GM12878 (cell line): Measurements from ENCODE around the gene GNL3. TPM values are rescaled to one million over a fixed set of nuclear protein-coding genes. Genes with fewer than 3 reads are reported as not detected.

Source experiments
- ATAC-seq: fragments of 200-7000 bp; cut with Tn5 transposase; 3 replicates; pipeline ENCODE4 v1.9.1; 2020; ENCODE audit warnings: mild to moderate bottlenecking, moderate library complexity
- BruUV-seq: library from RNA; stranded (reverse); fragments of 400-500 nt; replicated peaks from 2 replicates; lab custom pipeline; 2021; lab: Mats Ljungman, UMichigan
- CTCF ChIA-PET: fragments of 300-600 bp; sonication (Branson Sonifier 250); formaldehyde crosslinking; extraction: SDS; loops from one replicate; lab custom pipeline; 2021; ENCODE audit warnings: inconsistent platforms; lab: Yijun Ruan, JAX
- POLR2A ChIA-PET: fragments of 350-600 bp; formaldehyde crosslinking; extraction: SDS; loops from one replicate; lab custom pipeline; 2021; ENCODE audit warnings: inconsistent platforms; lab: Charles Lee
- RAD21 ChIA-PET: fragments of 300-600 bp; sonication (Branson Sonifier 250); formaldehyde crosslinking; loops from one replicate; lab custom pipeline; 2023; ENCODE audit warnings: antibody characterized with exemption; ENCODE audit not compliant: unreplicated experiment; lab: Charles Lee
- SMC1A ChIA-PET: fragments of 300-600 bp; sonication (Branson Sonifier 250); formaldehyde crosslinking; loops from one replicate; lab custom pipeline; 2023; ENCODE audit not compliant: unreplicated experiment, uncharacterized antibody; lab: Charles Lee
- DNase-seq: peaks from one replicate; pipeline ENCODE4 v3.0.0-alpha.2; 2011; ENCODE audit warnings: low read depth, low spot score
- FAIRE-seq: peaks from 3 replicates; lab custom pipeline; 2011; peaks lifted over from hg19 to GRCh38; lab: Jason Lieb, UNC
- H2AFZ ChIP-seq: 2 replicates; pipeline ENCODE4 v1.6.0; 2011; ENCODE audit warnings: low read depth, low read length, control low read depth; ENCODE audit not compliant: control insufficient read depth
- H3K27ac ChIP-seq: 2 replicates; pipeline ENCODE4 v1.5.1; 2011; ENCODE audit warnings: control low read depth; ENCODE audit not compliant: control insufficient read depth, insufficient read depth
- H3K27me3 ChIP-seq, 2 experiments: replicated peaks in 1 of 2; 2 replicates each; pipeline versions ENCODE4 v1.6.0 to v1.6.1; 2011; ENCODE audit warnings: low read length in 1 of 2; ENCODE audit not compliant: control insufficient read depth in 2 of 2, insufficient read depth in 2 of 2
- H3K36me3 ChIP-seq, 2 experiments: 2 replicates each; pipeline ENCODE4 v1.5.1; 2011; ENCODE audit warnings: low read length in 1 of 2; ENCODE audit not compliant: control insufficient read depth in 2 of 2, insufficient read depth in 2 of 2
- H3K4me1 ChIP-seq: 2 replicates; pipeline ENCODE4 v1.6.1; 2011; ENCODE audit warnings: mild to moderate bottlenecking, low read length, moderate library complexity, mixed read lengths; ENCODE audit not compliant: control insufficient read depth, insufficient read depth
- H3K4me2 ChIP-seq: 2 replicates; pipeline ENCODE4 v1.6.0; 2011; ENCODE audit warnings: control low read depth; ENCODE audit not compliant: control insufficient read depth, insufficient read depth
- H3K4me3 ChIP-seq: fragments of 200-600 bp; sonication (generic); 2 replicates; pipeline ENCODE4 v1.5.1; 2016
- H3K79me2 ChIP-seq: 2 replicates; pipeline ENCODE4 v1.6.0; 2011; ENCODE audit warnings: low read length; ENCODE audit not compliant: control insufficient read depth, insufficient read depth
- H3K9ac ChIP-seq: 2 replicates; pipeline ENCODE4 v1.8.0; 2011; ENCODE audit warnings: low read length, control low read depth, mixed read lengths; ENCODE audit not compliant: control insufficient read depth, insufficient read depth
- H3K9me3 ChIP-seq: replicated peaks from 3 replicates; pipeline ENCODE4 v1.5.1; 2011; ENCODE audit warnings: mild to moderate bottlenecking, low read length; ENCODE audit not compliant: control insufficient read depth, insufficient read depth
- H4K20me1 ChIP-seq: 2 replicates; pipeline ENCODE4 v1.6.0; 2011; ENCODE audit not compliant: control insufficient read depth, insufficient read depth
- HDAC6 ChIP-seq: fragments of 200-600 bp; sonication (generic); IDR thresholded peaks from one replicate; pipeline ENCODE4 v1.8.0; 2017; ENCODE audit warnings: antibody characterized with exemption; ENCODE audit not compliant: unreplicated experiment
- JUND ChIP-seq: IDR thresholded peaks from 2 replicates; pipeline ENCODE4 v1.6.1; 2012; ENCODE audit warnings: low read depth, mild to moderate bottlenecking, low read length, improper control_type of control experiment, moderate library complexity
- KLF5 ChIP-seq: fragments of 450-650 bp; IDR thresholded peaks from 2 replicates; pipeline ENCODE4 v1.6.1; 2014; ENCODE audit warnings: mild to moderate bottlenecking; ENCODE audit not compliant: partially characterized antibody
- RB1 ChIP-seq: fragments of 450-650 bp; formaldehyde crosslinking; IDR thresholded peaks from 2 replicates; pipeline ENCODE4 v1.6.1; 2017; ENCODE audit warnings: mild to moderate bottlenecking, borderline replicate concordance
- RUNX3 ChIP-seq: IDR thresholded peaks from 2 replicates; pipeline ENCODE4 v1.6.1; 2012; ENCODE audit warnings: low read length, inconsistent platforms
- SREBF2 ChIP-seq: IDR thresholded peaks from 2 replicates; pipeline ENCODE4 v1.6.1; 2012; ENCODE audit warnings: mild to moderate bottlenecking, low read length
- WGBS: methylation state at CpG from one replicate; pipeline ENCODE4 v1.1.6; 2016; ENCODE audit warnings: low lambda C conversion rate; ENCODE audit not compliant: insufficient replicate concordance, insufficient coverage; ENCODE audit errors: missing lambda C conversion rate; 5-methylcytosine and 5-hydroxymethylcytosine counted together
- in situ Hi-C: fragments of 300-500 bp; cut with MboI; formaldehyde crosslinking; loops from 9 replicates; pipeline ENCODE4 v1.14.3; 2018; ENCODE audit warnings: mixed read lengths
- intact Hi-C: fragments of 100-400 bp; cut with micrococcal nuclease; formaldehyde crosslinking; loops from one replicate; pipeline ENCODE4 v1.14.2; 2022; ENCODE audit not compliant: unreplicated experiment
- polyA plus RNA-seq, 11 experiments: library from polyadenylated mRNA; depleted of rRNA in 4 of 11; unstranded in 6 of 11; stranded (reverse) in 5 of 11; fragments of >200 nt; fragmentation: Nextera tagmentation in 4 of 11; fragmentation: Illumina TruSeq in 1 of 11; extraction: Ambion mirVana in 4 of 11; extraction: Trizol in 1 of 11; gene quantifications; 1 replicate in 1 of 11; 2 replicates in 10 of 11; pipeline versions ENCODE4 v1.2.1 to v1.2.3, GENCODE V29; 2011 to 2016; ENCODE audit warnings: inconsistent platforms in 2 of 11, missing spikeins in 2 of 11, low read depth in 1 of 11
- total RNA-seq, 4 experiments: library from RNA; depleted of rRNA in 3 of 4; stranded (reverse); fragments of >200 nt in 3 of 4; fragmentation: Illumina TruSeq in 1 of 4; extraction: Trizol in 1 of 4; gene quantifications; 2 replicates each; pipeline versions ENCODE4 v1.2.1 to v1.2.3, GENCODE V29; 2013 to 2021
- TF ChIP-seq, protein P1 (sequence below): fragments of 450-650 bp; IDR thresholded peaks from 2 replicates; pipeline ENCODE4 v1.6.1; 2016; ENCODE audit warnings: mild to moderate bottlenecking, moderate library complexity, borderline replicate concordance
- TF ChIP-seq, protein P2 (sequence below): fragments of 450-650 bp; IDR thresholded peaks from 2 replicates; pipeline ENCODE4 v1.6.1; 2017; ENCODE audit warnings: antibody characterized with exemption, mild to moderate bottlenecking, moderate library complexity

Gene GNL3
- total and polyA plus RNA-seq, 10 of the 15 experiments (the other 5 are each of a cell fraction or from before 2014, with no cell fraction given) = 172 to 368 (median 257) TPM

- Histone ChIP-seq H2AFZ (no peak overlapping the region), H3K4me3 (no peak overlapping the region), H3K79me2 (no peaks in the 10 kb centered on the region), H3K27ac (peak overlapping the region; percentile 27), H3K4me2 (peak overlapping the region; percentile 38; the same call in 1 of the 2 replicates), H3K27me3 (no peaks in the 10 kb centered on the region), H3K4me1 (peaks cover 27% of the 10 kb centered on the region), H3K36me3 (no peaks in the 10 kb centered on the region; a peak in 1 of 4 replicates), H4K20me1 (no peaks in the 10 kb centered on the region), H3K9ac (no peak overlapping the region), H3K9me3 (peaks cover 2% of the 10 kb centered on the region; the same call in 2 of the 3 replicates)
- ATAC-seq (peak; percentile 45), FAIRE-seq (no peak), DNase-seq (no peak)
- BruUV-seq = no TSS peak
- 100% methylated on average over 1 of the region's 1 CpG for WGBS
- intact Hi-C loops = no loop called here
- no peak for TF ChIP-seq RB1
- TF ChIP-seq RUNX3 = peak; percentile 49
- TF ChIP-seq, all 136 proteins: peak for 1
- ChIA-PET RAD21 (no interaction called here), POLR2A (interaction anchor here (0.6 to 0.7 kb wide), 2 partner anchors 91 to 1185 kb away, joined by 3 to 4 read pairs; no protein-coding TSS in a partner anchor), SMC1A (no interaction called here), CTCF (interaction anchor here (1.4 to 2.1 kb wide), 2 partner anchors 20 to 77 kb away, joined by 4 to 6 read pairs; no protein-coding TSS in a partner anchor)
- in situ Hi-C loops = no loop called here
Measured at GRCh38 chr3:52721730-52722008, 35.8 kb downstream of the GNL3 start.

DNA sequence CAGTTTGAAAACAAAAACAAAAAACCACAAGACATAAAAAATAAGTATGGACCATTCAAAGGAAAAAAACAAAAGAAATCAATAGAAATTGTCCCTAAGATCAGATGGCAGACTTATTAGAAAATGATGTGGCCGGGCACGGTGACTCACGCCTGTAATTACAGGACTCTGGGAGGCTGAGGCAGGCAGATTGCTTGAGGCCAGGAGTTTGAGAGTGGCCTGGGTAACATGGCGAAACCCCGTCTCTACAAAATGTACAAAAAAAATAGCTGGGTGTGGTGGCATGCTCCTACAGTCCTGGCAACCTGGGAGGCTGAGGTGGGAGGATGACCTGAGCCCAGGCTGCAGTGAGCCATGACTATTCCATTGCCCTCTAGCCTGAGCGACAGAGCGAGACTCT, 36.7 kb downstream of the GNL3 start:
- DNase-seq = no peak
- Histone ChIP-seq H3K4me2 (no peak overlapping the region), H3K4me1 (peaks cover 27% of the 10 kb centered on the region), H3K27ac (peak overlapping the region; percentile 27; the same call in 1 of the 2 replicates), H4K20me1 (no peaks in the 10 kb centered on the region), H3K4me3 (no peak overlapping the region), H3K36me3 (no peaks in the 10 kb centered on the region; a peak in 1 of 4 replicates), H3K27me3 (no peaks in the 10 kb centered on the region), H3K9ac (no peak overlapping the region), H3K9me3 (peaks cover 2% of the 10 kb centered on the region; the same call in 2 of the 3 replicates), H3K79me2 (no peaks in the 10 kb centered on the region), H2AFZ (no peak overlapping the region)
- peak; percentile 22; the same call in 1 of the 3 replicates for ATAC-seq
- RAD21 ChIA-PET = interaction anchor here (0.6 kb wide), 1 partner anchor 18 kb away, joined by 5 read pairs; no protein-coding TSS in a partner anchor
- SMC1A ChIA-PET = interaction anchor here (1.0 to 1.3 kb wide), 2 partner anchors 17 to 215 kb away, joined by 3 to 4 read pairs; partner anchors contain the start of genes GLT8D1 and SPCS1
- WGBS = 97% methylated on average over 7 of the region's 7 CpGs
- in situ Hi-C loops (no loop called here), intact Hi-C loops (no loop called here)
- CTCF ChIA-PET = interaction anchor here (1.0 kb wide), 1 partner anchor 19 kb away, joined by 4 read pairs; no protein-coding TSS in a partner anchor
- no peak for FAIRE-seq
- POLR2A ChIA-PET = interaction anchor here (1.0 kb wide), 1 partner anchor 15 kb away, joined by 3 read pairs; no protein-coding TSS in a partner anchor
- BruUV-seq = no TSS peak
- TF ChIP-seq HDAC6 (no peak), SREBF2 (no peak), KLF5 (no peak), JUND (no peak)
- TF ChIP-seq, protein P1, sequence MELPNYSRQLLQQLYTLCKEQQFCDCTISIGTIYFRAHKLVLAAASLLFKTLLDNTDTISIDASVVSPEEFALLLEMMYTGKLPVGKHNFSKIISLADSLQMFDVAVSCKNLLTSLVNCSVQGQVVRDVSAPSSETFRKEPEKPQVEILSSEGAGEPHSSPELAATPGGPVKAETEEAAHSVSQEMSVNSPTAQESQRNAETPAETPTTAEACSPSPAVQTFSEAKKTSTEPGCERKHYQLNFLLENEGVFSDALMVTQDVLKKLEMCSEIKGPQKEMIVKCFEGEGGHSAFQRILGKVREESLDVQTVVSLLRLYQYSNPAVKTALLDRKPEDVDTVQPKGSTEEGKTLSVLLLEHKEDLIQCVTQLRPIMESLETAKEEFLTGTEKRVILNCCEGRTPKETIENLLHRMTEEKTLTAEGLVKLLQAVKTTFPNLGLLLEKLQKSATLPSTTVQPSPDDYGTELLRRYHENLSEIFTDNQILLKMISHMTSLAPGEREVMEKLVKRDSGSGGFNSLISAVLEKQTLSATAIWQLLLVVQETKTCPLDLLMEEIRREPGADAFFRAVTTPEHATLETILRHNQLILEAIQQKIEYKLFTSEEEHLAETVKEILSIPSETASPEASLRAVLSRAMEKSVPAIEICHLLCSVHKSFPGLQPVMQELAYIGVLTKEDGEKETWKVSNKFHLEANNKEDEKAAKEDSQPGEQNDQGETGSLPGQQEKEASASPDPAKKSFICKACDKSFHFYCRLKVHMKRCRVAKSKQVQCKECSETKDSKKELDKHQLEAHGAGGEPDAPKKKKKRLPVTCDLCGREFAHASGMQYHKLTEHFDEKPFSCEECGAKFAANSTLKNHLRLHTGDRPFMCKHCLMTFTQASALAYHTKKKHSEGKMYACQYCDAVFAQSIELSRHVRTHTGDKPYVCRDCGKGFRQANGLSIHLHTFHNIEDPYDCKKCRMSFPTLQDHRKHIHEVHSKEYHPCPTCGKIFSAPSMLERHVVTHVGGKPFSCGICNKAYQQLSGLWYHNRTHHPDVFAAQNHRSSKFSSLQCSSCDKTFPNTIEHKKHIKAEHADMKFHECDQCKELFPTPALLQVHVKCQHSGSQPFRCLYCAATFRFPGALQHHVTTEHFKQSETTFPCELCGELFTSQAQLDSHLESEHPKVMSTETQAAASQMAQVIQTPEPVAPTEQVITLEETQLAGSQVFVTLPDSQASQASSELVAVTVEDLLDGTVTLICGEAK = no peak
- TF ChIP-seq, protein P2, sequence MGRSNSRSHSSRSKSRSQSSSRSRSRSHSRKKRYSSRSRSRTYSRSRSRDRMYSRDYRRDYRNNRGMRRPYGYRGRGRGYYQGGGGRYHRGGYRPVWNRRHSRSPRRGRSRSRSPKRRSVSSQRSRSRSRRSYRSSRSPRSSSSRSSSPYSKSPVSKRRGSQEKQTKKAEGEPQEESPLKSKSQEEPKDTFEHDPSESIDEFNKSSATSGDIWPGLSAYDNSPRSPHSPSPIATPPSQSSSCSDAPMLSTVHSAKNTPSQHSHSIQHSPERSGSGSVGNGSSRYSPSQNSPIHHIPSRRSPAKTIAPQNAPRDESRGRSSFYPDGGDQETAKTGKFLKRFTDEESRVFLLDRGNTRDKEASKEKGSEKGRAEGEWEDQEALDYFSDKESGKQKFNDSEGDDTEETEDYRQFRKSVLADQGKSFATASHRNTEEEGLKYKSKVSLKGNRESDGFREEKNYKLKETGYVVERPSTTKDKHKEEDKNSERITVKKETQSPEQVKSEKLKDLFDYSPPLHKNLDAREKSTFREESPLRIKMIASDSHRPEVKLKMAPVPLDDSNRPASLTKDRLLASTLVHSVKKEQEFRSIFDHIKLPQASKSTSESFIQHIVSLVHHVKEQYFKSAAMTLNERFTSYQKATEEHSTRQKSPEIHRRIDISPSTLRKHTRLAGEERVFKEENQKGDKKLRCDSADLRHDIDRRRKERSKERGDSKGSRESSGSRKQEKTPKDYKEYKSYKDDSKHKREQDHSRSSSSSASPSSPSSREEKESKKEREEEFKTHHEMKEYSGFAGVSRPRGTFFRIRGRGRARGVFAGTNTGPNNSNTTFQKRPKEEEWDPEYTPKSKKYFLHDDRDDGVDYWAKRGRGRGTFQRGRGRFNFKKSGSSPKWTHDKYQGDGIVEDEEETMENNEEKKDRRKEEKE = no peak
